ENCODE measurements around the gene TAF1B. TPM values are rescaled to one million over a fixed set of nuclear protein-coding genes. Genes with fewer than 3 reads are reported as not detected.
A peak's percentile ranks its signal among the peaks of the same experiment; 100 is the strongest.

Gene TAF1B
- total RNA-seq, 1 donor from 2014 or later = 19.5 TPM

DNA sequence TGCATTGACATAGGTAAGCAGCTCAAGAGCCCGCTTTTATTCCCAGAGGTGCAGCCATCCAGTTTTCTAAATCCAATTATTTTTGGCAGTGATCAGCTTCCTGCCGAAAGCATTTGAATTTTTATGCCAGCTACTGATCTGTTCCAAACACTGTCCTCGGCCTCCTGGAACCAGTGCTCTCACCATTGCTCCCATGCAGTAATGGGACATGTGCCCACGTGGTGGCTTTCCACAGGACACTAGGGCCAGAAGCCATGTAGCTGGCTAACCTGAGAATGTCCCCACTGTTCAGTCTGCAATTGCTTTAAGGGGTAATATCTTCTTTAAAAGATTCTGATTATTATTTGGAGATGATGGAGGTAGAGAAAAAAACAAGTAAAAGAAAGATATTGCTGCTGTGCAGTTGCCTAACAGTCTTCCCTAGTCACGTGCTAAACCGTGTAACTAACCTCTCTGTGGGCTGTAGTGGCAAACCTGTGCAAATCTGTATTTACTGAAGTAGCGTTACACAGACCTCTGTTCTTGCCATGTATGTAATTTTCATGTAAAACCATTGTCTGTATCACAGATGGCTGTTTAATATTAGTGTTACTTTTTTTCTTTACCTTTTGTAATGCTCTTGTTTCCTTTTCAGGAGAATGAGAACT, 121.2 kb downstream of the TAF1B start:
- intact Hi-C loops (cut with DNase I) = no loop called here

DNA sequence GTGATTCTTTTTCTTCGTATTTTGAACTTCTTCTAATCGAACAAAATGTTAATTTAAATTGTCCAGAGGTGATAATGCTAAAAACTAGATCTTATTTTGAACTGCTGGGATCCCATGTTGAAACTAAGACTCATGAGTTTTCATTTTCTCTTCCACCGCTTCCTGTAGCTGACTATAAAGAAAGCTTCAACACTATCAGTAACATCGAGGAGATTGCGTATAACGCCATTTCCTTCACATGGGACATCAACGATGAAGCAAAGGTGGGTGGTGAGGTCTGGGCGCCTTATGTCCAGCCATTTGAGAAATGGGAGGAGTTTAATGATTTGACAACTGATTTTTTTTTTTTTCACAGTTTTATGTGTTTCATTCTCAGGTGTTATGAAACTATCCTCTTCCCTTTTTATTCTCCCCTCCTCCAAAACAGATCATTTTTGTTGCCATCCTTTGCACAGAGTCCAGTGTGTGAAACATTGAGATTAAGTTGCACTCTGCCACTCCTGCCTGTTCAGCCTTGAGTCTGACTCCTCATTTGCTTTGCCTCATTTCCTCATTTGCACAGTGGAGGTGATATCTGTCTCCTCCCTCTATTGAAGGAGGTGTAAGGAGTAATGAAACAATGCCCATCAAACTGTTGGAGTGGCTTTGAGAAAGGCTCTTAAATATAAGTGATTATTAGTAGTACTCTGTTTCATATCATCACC, 122.0 kb downstream of the TAF1B start:
- TF ChIP-seq, protein P1, sequence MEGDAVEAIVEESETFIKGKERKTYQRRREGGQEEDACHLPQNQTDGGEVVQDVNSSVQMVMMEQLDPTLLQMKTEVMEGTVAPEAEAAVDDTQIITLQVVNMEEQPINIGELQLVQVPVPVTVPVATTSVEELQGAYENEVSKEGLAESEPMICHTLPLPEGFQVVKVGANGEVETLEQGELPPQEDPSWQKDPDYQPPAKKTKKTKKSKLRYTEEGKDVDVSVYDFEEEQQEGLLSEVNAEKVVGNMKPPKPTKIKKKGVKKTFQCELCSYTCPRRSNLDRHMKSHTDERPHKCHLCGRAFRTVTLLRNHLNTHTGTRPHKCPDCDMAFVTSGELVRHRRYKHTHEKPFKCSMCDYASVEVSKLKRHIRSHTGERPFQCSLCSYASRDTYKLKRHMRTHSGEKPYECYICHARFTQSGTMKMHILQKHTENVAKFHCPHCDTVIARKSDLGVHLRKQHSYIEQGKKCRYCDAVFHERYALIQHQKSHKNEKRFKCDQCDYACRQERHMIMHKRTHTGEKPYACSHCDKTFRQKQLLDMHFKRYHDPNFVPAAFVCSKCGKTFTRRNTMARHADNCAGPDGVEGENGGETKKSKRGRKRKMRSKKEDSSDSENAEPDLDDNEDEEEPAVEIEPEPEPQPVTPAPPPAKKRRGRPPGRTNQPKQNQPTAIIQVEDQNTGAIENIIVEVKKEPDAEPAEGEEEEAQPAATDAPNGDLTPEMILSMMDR (IDR thresholded peaks at IDR 0.05) = no peak
- intact Hi-C loops (cut with DNase I) = no loop called here
- Histone ChIP-seq H3K27me3 (no peaks in the 10 kb centered on the region), H3K27ac (no peak overlapping the region), H3K4me3 (no peak overlapping the region), H3K4me1 (peaks cover 4% of the 10 kb centered on the region), H3K9me3 (no peaks in the 10 kb centered on the region), H3K36me3 (no peaks in the 10 kb centered on the region)
- DNase-seq (no peak), ATAC-seq (no peak)

More for the DNA sequence above, 121.2 kb downstream of the TAF1B start:
- Histone ChIP-seq H3K4me3 (no peak overlapping the region), H3K27me3 (no peaks in the 10 kb centered on the region), H3K36me3 (no peaks in the 10 kb centered on the region), H3K4me1 (peaks cover 4% of the 10 kb centered on the region), H3K27ac (no peak overlapping the region), H3K9me3 (no peaks in the 10 kb centered on the region)
- ATAC-seq = no peak
- no peak for DNase-seq
- TF ChIP-seq, protein P1 (IDR thresholded peaks at IDR 0.05) = no peak

- H3K27ac ChIP-seq = no peak overlapping the region
Observed at GRCh38 chr2:9966491-9967022, 123.3 kb downstream of the TAF1B start.

GRCh38 chr2:9967053-9967775, 123.9 kb downstream of the TAF1B start:
- H3K9me3 ChIP-seq = no peaks in the 10 kb centered on the region
- no peak overlapping the region for H3K4me3 ChIP-seq
- H3K36me3 ChIP-seq = no peaks in the 10 kb centered on the region
- DNase-seq (no peak), ATAC-seq (no peak)
- H3K27me3 ChIP-seq = no peaks in the 10 kb centered on the region
- no peak overlapping the region for H3K27ac ChIP-seq
- TF ChIP-seq, protein P1 (IDR thresholded peaks at IDR 0.05) = no peak
- peaks cover 4% of the 10 kb centered on the region for H3K4me1 ChIP-seq
- intact Hi-C loops (cut with DNase I) = no loop called here

More at GRCh38 chr2:9966491-9967022, 123.3 kb downstream of the TAF1B start:
- intact Hi-C loops (cut with DNase I) = no loop called here
- TF ChIP-seq, protein P1 (IDR thresholded peaks at IDR 0.05) = no peak
- ATAC-seq = no peak
- Histone ChIP-seq H3K4me3 (no peak overlapping the region), H3K27me3 (no peaks in the 10 kb centered on the region), H3K9me3 (no peaks in the 10 kb centered on the region), H3K4me1 (peaks cover 4% of the 10 kb centered on the region), H3K36me3 (no peaks in the 10 kb centered on the region)
- DNase-seq = no peak

DNA sequence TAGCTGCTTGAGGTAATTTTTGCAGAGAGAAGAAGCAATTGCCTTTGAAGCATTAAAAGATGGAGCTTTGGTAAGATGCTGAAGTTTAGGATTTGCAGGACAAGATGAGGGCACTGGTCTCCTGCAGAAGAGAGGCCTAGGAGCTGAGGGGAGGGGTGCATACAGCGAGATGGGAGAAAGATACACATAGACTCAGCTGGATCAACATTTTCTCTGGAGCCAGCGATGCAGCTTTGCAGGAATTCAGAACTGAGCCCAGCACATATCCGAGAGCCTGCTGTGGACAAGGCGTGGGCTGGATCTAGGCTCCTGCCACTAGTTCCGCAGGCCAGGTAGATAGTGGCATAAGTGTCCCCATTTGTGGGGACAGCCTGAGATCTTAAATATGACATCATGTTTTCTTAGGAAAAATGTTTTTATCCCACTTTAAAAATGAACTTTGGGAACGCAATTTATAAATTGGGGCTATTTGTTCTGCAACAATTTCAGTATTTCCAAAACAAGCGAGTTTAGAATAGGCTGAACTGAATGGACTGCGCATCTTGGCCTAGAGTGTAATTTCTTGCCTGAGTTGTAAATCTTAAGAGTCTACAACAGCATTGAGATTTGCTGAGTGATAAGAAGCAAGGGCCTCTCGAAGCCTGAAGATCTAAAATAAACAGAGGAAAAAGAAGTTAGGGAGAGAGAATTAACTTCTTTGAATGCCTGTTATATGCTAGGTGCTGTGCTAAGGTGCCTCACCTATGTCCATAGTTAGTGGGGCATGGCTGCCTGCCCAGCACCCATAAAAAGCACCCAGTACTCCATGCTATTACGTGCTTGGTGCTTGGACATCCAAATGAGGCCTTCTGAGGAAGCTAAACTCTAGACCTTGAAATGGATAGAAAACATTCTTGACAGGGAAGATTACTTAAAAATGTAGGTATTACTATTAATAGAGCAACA, 125.6 kb downstream of the TAF1B start:
- H3K9me3 ChIP-seq = no peaks in the 10 kb centered on the region

More for the DNA sequence above, 125.6 kb downstream of the TAF1B start:
- H3K4me1 ChIP-seq = peaks cover 7% of the 10 kb centered on the region
- intact Hi-C loops (cut with DNase I) = no loop called here
- H3K4me3 ChIP-seq = no peak overlapping the region
- ATAC-seq (peak; percentile 82), DNase-seq (no peak)
- no peak overlapping the region for H3K27ac ChIP-seq
- no peaks in the 10 kb centered on the region for H3K27me3 ChIP-seq
- TF ChIP-seq, protein P1 (IDR thresholded peaks at IDR 0.05) = no peak
- no peaks in the 10 kb centered on the region for H3K36me3 ChIP-seq
